Spleen (tissue), 11 donors: Measurements from ENCODE around the gene CRTC3. TPM values are rescaled to one million over a fixed set of nuclear protein-coding genes. Genes with fewer than 3 reads are reported as not detected.

ENCODE experiments used
- DNase-seq: peaks from one replicate; pipeline ENCODE4 v3.0.0-alpha.2; 2020
- H3K27ac ChIP-seq, 8 donors: fragments of 200-600 bp; sonication (generic) in 7 of 8; 1 replicate in 4 of 8; 2 replicates in 4 of 8; pipeline versions ENCODE4 v1.5.0 to v1.8.0; 2016 to 2021; ENCODE audit warnings: inconsistent platforms in 4 of 8, mild to moderate bottlenecking in 4 of 8, moderate library complexity in 1 of 8
- H3K27me3 ChIP-seq, 7 donors: fragments of 200-600 bp; sonication (generic) in 6 of 7; replicated peaks in 1 of 7; 1 replicate in 4 of 7; 2 replicates in 3 of 7; pipeline versions ENCODE4 v1.5.0 to v1.8.0; 2016 to 2021; ENCODE audit warnings: inconsistent platforms in 3 of 7, mild to moderate bottlenecking in 1 of 7
- H3K36me3 ChIP-seq, 6 donors: fragments of 200-600 bp; sonication (generic) in 5 of 6; 1 replicate in 4 of 6; 2 replicates in 2 of 6; pipeline versions ENCODE4 v1.5.0 to v1.8.0; 2016 to 2021; ENCODE audit warnings: inconsistent platforms in 2 of 6
- H3K4me1 ChIP-seq, 6 donors: fragments of 200-600 bp; sonication (generic) in 5 of 6; 1 replicate in 3 of 6; 2 replicates in 3 of 6; pipeline versions ENCODE4 v1.5.0 to v1.8.0; 2016 to 2021; ENCODE audit warnings: inconsistent platforms in 3 of 6
- H3K4me3 ChIP-seq, 8 donors: fragments of 200-600 bp; sonication (generic) in 7 of 8; 1 replicate in 4 of 8; 2 replicates in 4 of 8; pipeline versions ENCODE4 v1.5.0 to v1.8.0; 2016 to 2021; ENCODE audit warnings: inconsistent platforms in 4 of 8, mild to moderate bottlenecking in 4 of 8, moderate library complexity in 2 of 8
- H3K9me3 ChIP-seq, 8 donors: fragments of 200-600 bp; sonication (generic) in 7 of 8; 1 replicate in 4 of 8; 2 replicates in 4 of 8; pipeline versions ENCODE4 v1.5.0 to v1.8.0; 2016 to 2021; ENCODE audit warnings: inconsistent platforms in 4 of 8
- CTCF ChIP-seq, 11 experiments: fragments of 200-600 bp in 7 of 11; fragments of 450-650 bp in 4 of 11; sonication (generic) in 4 of 11; IDR thresholded peaks in 8 of 11; conservative IDR thresholded peaks in 3 of 11; 1 replicate in 7 of 11; 2 replicates in 4 of 11; pipeline versions ENCODE4 v1.4.0 to v1.8.0; 2016 to 2021; ENCODE audit warnings: antibody characterized with exemption in 11 of 11, inconsistent platforms in 4 of 11, mild to moderate bottlenecking in 1 of 11
- POLR2A ChIP-seq, 3 donors: fragments of 450-650 bp; IDR thresholded peaks; one replicate each; pipeline ENCODE4 v1.5.1; 2017; ENCODE audit warnings: antibody characterized with exemption in 3 of 3, mild to moderate bottlenecking in 1 of 3
- POLR2AphosphoS5 ChIP-seq, 3 donors: sonication (generic); formaldehyde crosslinking; IDR thresholded peaks; one replicate each; pipeline ENCODE4 v1.5.1; 2017; ENCODE audit warnings: antibody characterized with exemption in 3 of 3
- WGBS, 5 donors: extraction: QIAGEN DNeasy Blood & Tissue Kit in 3 of 5; methylation state at CpG; one replicate each; pipeline versions ENCODE4 v1.1.5 to v1.1.7; 2013 to 2018; 5-methylcytosine and 5-hydroxymethylcytosine counted together
- intact Hi-C: fragments of 100-400 bp; cut with DNase I; formaldehyde crosslinking; loops from one replicate; pipeline ENCODE4 v1.15.0; 2023; ENCODE audit warnings: low total_unique reads
- polyA plus RNA-seq, 3 donors: library from polyadenylated mRNA; stranded (reverse); fragments of 200-250 nt; gene quantifications; one replicate each; pipeline ENCODE4 v1.2.1, GENCODE V29; 2013
- total RNA-seq, 7 donors: library from RNA; depleted of rRNA in 3 of 7; stranded (reverse); fragments of >200 nt in 3 of 7; fragmentation: NEBNext Ultra II Directional in 4 of 7; extraction: Animal tissue kit (Norgen Biotek cat#: 25700) in 4 of 7; gene quantifications; one replicate each; pipeline versions ENCODE4 v1.1.0 to v1.2.1, GENCODE V29; 2016 to 2021
- donor health status: healthy with polysubstance abuse.
- donor health status: DM: no; HTN: no; CAD: no; lungs with moderate emphysema.
- donor health status: DM: no; HTN: no; CAD: no.
- donor health status: Bipolar disorder and iron deficiency.
- donor health status: healthy.
- donor health status: DM: no; HTN: no; CAD: no.
- donor health status: DM: yes; HTN: yes; CAD: no.

Gene CRTC3
- total and polyA plus RNA-seq, 10 donors: 7.7 to 51.2 (median 43.4) TPM

GRCh38 chr15:90483637-90484036, 46.1 kb upstream of the CRTC3 start:
- Histone ChIP-seq H3K9me3 (no peaks in the 10 kb centered on the region), H3K27me3 (no peaks in the 10 kb centered on the region), H3K27ac (no peak overlapping the region), H3K4me1 (peaks cover 0 to 41% (median 26%) of the 10 kb centered on the region in 6 donors), H3K36me3 (peaks cover 8 to 100% (median 80%) of the 10 kb centered on the region in 6 donors), H3K4me3 (no peak overlapping the region)
- no peak for DNase-seq
- TF ChIP-seq POLR2A (IDR thresholded peaks at IDR 0.05) (no peak), POLR2AphosphoS5 (IDR thresholded peaks at IDR 0.05) (no peak), CTCF (IDR thresholded peaks at IDR 0.05 in 8 of 11, conservative IDR thresholded peaks at IDR 0.05 in 3 of 11) (no peak)
- WGBS, 5 donors: 87 to 98% (median 96%) methylated on average over 2 of the region's 2 CpGs
- intact Hi-C loops: loop anchor here (2.0 kb wide), 1 partner anchor 163 kb away; no protein-coding TSS in a partner anchor

GRCh38 chr15:90487186-90487585, 42.5 kb upstream of the CRTC3 start:
- Histone ChIP-seq H3K4me1 (peaks cover 0 to 6% (median 0%) of the 10 kb centered on the region in 6 donors), H3K27ac (no peak overlapping the region), H3K9me3 (no peaks in the 10 kb centered on the region), H3K4me3 (no peak overlapping the region), H3K27me3 (no peaks in the 10 kb centered on the region), H3K36me3 (peaks cover 8 to 100% (median 93%) of the 10 kb centered on the region in 6 donors)
- DNase-seq: no peak
- WGBS, 5 donors: 94 to 96% (median 95%) methylated on average over 8 of the region's 8 CpGs
- TF ChIP-seq CTCF (IDR thresholded peaks at IDR 0.05 in 8 of 11, conservative IDR thresholded peaks at IDR 0.05 in 3 of 11) (no peak), POLR2A (IDR thresholded peaks at IDR 0.05) (no peak), POLR2AphosphoS5 (IDR thresholded peaks at IDR 0.05) (no peak)
- intact Hi-C loops: no loop called here

DNA sequence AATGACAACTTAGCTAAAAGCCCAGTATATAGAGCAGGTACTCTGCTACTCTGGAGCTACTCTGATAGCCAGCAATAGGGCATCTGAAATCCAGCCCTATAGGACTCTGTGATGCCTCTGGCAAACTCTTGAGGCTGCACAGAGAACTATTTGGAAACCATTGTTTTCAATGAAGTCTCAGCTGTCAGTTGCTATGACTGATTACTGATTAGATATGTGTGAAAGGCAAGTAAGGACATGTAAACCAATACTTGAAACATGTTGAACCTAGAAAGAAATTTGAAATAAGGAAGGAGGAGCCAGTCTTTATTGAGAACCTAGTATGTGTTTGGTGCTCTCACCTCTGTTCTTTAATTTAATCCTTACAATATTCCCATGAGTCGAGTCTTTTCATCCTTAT, 40.2 kb upstream of the CRTC3 start:
- Histone ChIP-seq H3K4me1 (peaks cover 0 to 4% (median 0%) of the 10 kb centered on the region in 6 donors), H3K36me3 (peaks cover 6 to 100% (median 93%) of the 10 kb centered on the region in 6 donors), H3K27ac (no peak overlapping the region), H3K9me3 (no peaks in the 10 kb centered on the region), H3K4me3 (no peak overlapping the region), H3K27me3 (no peaks in the 10 kb centered on the region)
- TF ChIP-seq POLR2AphosphoS5 (IDR thresholded peaks at IDR 0.05) (no peak), CTCF (IDR thresholded peaks at IDR 0.05 in 8 of 11, conservative IDR thresholded peaks at IDR 0.05 in 3 of 11) (no peak), POLR2A (IDR thresholded peaks at IDR 0.05) (no peak)
- no peak for DNase-seq
- WGBS, 5 donors: 93 to 100% (median 100%) methylated on average over 1 of the region's 1 CpG
- intact Hi-C loops: no loop called here

GRCh38 chr15:90489944-90490343, 39.8 kb upstream of the CRTC3 start:
- Histone ChIP-seq H3K4me3 (no peak overlapping the region), H3K4me1 (peaks cover 0 to 4% (median 0%) of the 10 kb centered on the region in 6 donors), H3K36me3 (peaks cover 3 to 100% (median 93%) of the 10 kb centered on the region in 6 donors), H3K27me3 (no peaks in the 10 kb centered on the region), H3K27ac (no peak overlapping the region), H3K9me3 (no peaks in the 10 kb centered on the region)
- DNase-seq: no peak
- no peak for TF ChIP-seq CTCF (IDR thresholded peaks at IDR 0.05 in 8 of 11, conservative IDR thresholded peaks at IDR 0.05 in 3 of 11)
- intact Hi-C loops: no loop called here
- WGBS, 5 donors: 95 to 98% (median 96%) methylated on average over 2 of the region's 2 CpGs
